ENCODE measurements around the gene MED27.

Gene MED27

DNA sequence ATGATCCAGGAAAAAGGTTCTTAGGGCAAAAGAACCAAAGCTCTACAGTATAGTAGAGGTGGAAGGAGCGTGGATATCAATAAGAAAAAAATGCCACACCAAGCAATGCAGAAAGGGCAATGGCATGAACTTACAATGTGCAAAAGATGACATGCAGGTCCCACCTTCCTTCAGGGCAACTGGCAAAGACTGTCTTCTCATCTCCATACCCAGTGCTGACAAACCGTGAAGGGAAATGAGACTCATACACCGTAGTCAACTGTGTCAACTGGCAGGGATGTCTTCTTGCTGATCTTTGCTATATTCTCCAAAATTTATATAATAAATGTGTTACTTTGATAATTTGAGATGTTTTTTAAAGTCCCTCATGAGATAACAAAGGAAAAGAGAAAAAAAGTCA, 36.0 kb downstream of the MED27 start:
- H3K4me1 Mint-ChIP-seq (ENCODE audit: low read depth): peaks cover 6% of the 10 kb centered on the region
- intact Hi-C loops (cut with micrococcal nuclease): no loop called here
- no peak overlapping the region for H3K4me3 Mint-ChIP-seq
- no peaks in the 10 kb centered on the region for H3K27me3 Mint-ChIP-seq
- peaks cover 10% of the 10 kb centered on the region for H3K36me3 Mint-ChIP-seq (ENCODE audit: low read depth)
- no peaks in the 10 kb centered on the region for H3K9me3 Mint-ChIP-seq
- no peak overlapping the region for H3K27ac Mint-ChIP-seq

DNA sequence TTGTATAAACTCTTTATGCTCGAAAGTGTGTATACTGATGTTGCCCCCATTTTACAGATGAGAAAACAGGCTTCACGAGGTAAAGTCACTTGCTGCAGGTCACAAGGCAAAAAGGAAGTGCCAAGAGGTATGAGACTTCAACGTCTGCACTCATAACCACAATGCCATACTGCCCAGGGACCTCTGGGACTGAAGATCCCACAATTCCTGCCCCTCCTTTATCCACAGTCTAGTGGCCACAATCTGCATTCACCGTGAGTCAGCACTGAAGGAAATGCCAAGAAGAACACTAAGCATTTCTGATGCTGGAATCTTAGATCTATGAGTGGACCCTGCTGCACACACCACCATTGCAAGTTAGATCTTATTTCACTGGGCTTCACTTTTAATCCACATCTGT, 37.3 kb downstream of the MED27 start:
- H3K9me3 Mint-ChIP-seq: no peaks in the 10 kb centered on the region
- H3K4me3 Mint-ChIP-seq: no peak overlapping the region
- H3K4me1 Mint-ChIP-seq (ENCODE audit: low read depth): peaks cover 6% of the 10 kb centered on the region
- H3K27ac Mint-ChIP-seq: no peak overlapping the region
- H3K27me3 Mint-ChIP-seq: no peaks in the 10 kb centered on the region
- intact Hi-C loops (cut with micrococcal nuclease): no loop called here
- peaks cover 8% of the 10 kb centered on the region for H3K36me3 Mint-ChIP-seq (ENCODE audit: low read depth)

GRCh38 chr9:132041798-132042197, 37.9 kb downstream of the MED27 start:
- peaks cover 6% of the 10 kb centered on the region for H3K4me1 Mint-ChIP-seq (ENCODE audit: low read depth)
- peaks cover 8% of the 10 kb centered on the region for H3K36me3 Mint-ChIP-seq (ENCODE audit: low read depth)
- intact Hi-C loops (cut with micrococcal nuclease): no loop called here
- H3K4me3 Mint-ChIP-seq: no peak overlapping the region
- no peaks in the 10 kb centered on the region for H3K9me3 Mint-ChIP-seq
- no peaks in the 10 kb centered on the region for H3K27me3 Mint-ChIP-seq
- H3K27ac Mint-ChIP-seq: no peak overlapping the region

GRCh38 chr9:132040808-132041207, 38.9 kb downstream of the MED27 start:
- peaks cover 8% of the 10 kb centered on the region for H3K36me3 Mint-ChIP-seq (ENCODE audit: low read depth)

DNA sequence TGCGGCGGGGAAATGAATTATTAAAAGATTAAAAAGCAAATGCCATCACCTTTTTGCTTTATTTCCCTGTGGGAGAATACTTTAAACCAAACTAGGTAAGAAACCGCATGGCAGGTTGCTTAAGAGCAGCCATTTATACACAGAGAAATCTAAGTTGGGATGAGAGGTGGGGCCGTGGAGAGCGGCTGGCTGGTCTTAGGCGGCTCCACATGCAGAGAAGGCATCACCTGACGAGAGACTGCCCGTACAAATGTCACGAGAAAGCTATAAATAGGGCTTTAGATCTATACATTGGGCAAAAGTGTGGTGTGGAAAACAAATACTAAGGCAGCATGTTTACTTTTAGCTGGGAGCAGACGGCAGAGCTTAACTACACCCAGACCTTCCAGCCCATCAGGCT, 39.4 kb downstream of the MED27 start:
- Mint-ChIP-seq H3K9me3 (no peaks in the 10 kb centered on the region), H3K27ac (no peak overlapping the region), H3K36me3 (ENCODE audit: low read depth) (peaks cover 8% of the 10 kb centered on the region), H3K4me3 (no peak overlapping the region), H3K27me3 (no peaks in the 10 kb centered on the region), H3K4me1 (ENCODE audit: low read depth) (peaks cover 6% of the 10 kb centered on the region)
- intact Hi-C loops (cut with micrococcal nuclease): no loop called here

More at GRCh38 chr9:132040808-132041207, 38.9 kb downstream of the MED27 start:
- Mint-ChIP-seq H3K4me1 (ENCODE audit: low read depth) (peaks cover 6% of the 10 kb centered on the region), H3K27me3 (no peaks in the 10 kb centered on the region), H3K9me3 (no peaks in the 10 kb centered on the region), H3K27ac (no peak overlapping the region), H3K4me3 (no peak overlapping the region)
- intact Hi-C loops (cut with micrococcal nuclease): no loop called here

- H3K4me1 Mint-ChIP-seq (ENCODE audit: low read depth): peaks cover 6% of the 10 kb centered on the region
- no peak overlapping the region for H3K4me3 Mint-ChIP-seq
- H3K9me3 Mint-ChIP-seq: no peaks in the 10 kb centered on the region
- intact Hi-C loops (cut with micrococcal nuclease): no loop called here
- no peaks in the 10 kb centered on the region for H3K27me3 Mint-ChIP-seq
- H3K36me3 Mint-ChIP-seq (ENCODE audit: low read depth): peaks cover 8% of the 10 kb centered on the region
- no peak overlapping the region for H3K27ac Mint-ChIP-seq
Observed at GRCh38 chr9:132039284-132039683, 40.4 kb downstream of the MED27 start.

GRCh38 chr9:132037458-132037857, 42.2 kb downstream of the MED27 start:
- H3K27me3 Mint-ChIP-seq: no peaks in the 10 kb centered on the region
- H3K4me1 Mint-ChIP-seq (ENCODE audit: low read depth): peaks cover 6% of the 10 kb centered on the region
- H3K4me3 Mint-ChIP-seq: no peak overlapping the region
- peaks cover 8% of the 10 kb centered on the region for H3K36me3 Mint-ChIP-seq (ENCODE audit: low read depth)
- no peak overlapping the region for H3K27ac Mint-ChIP-seq
- no peaks in the 10 kb centered on the region for H3K9me3 Mint-ChIP-seq
- intact Hi-C loops (cut with micrococcal nuclease): no loop called here

DNA sequence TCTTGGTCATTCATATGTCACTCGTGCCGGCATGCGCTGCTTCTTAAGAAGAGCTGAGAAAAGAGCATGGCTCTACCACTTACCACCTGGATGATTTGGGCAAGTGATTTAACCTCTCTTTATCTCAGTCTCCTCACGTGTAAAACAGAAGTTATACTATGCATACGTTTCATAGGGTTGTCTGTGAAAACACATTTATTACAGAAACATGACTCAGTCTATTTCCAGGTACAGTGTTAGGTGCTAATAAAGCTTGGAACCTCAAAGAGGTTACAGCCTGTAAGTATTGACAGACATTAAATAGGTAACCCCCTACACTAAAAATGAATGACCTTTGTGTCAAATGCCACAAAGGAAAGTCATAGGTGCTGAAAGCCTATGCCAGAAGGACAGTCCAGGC, 43.1 kb downstream of the MED27 start:
- Mint-ChIP-seq H3K27me3 (no peaks in the 10 kb centered on the region), H3K9me3 (no peaks in the 10 kb centered on the region), H3K27ac (no peak overlapping the region), H3K4me1 (ENCODE audit: low read depth) (peaks cover 6% of the 10 kb centered on the region), H3K36me3 (ENCODE audit: low read depth) (peaks cover 3% of the 10 kb centered on the region), H3K4me3 (no peak overlapping the region)
- intact Hi-C loops (cut with micrococcal nuclease): no loop called here

DNA sequence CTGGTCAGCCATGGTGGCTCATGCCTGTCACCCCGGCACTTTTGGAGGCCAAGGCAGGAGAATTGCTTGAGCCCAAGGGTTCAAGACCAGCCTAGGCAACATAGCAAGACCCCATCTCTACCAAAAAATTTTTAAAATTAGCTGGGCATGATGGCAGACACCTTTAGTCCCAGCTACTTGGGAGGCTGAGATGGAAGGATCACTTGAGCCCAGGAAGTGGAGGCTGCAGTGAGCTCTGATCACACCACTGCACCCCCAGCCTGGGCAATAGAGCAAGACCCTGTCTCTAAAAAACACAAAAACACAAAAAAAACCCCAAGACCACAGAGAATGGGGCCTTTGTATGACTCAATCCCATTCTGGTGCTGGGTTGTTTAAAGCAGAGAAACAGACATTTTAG, 44.0 kb downstream of the MED27 start:
- peaks cover under 1% of the 10 kb centered on the region for H3K4me1 Mint-ChIP-seq (ENCODE audit: low read depth)
- H3K27me3 Mint-ChIP-seq: no peaks in the 10 kb centered on the region
- H3K4me3 Mint-ChIP-seq: no peak overlapping the region
- H3K27ac Mint-ChIP-seq: no peak overlapping the region
- intact Hi-C loops (cut with micrococcal nuclease): no loop called here
- no peaks in the 10 kb centered on the region for H3K36me3 Mint-ChIP-seq (ENCODE audit: low read depth)
- H3K9me3 Mint-ChIP-seq: no peaks in the 10 kb centered on the region

DNA sequence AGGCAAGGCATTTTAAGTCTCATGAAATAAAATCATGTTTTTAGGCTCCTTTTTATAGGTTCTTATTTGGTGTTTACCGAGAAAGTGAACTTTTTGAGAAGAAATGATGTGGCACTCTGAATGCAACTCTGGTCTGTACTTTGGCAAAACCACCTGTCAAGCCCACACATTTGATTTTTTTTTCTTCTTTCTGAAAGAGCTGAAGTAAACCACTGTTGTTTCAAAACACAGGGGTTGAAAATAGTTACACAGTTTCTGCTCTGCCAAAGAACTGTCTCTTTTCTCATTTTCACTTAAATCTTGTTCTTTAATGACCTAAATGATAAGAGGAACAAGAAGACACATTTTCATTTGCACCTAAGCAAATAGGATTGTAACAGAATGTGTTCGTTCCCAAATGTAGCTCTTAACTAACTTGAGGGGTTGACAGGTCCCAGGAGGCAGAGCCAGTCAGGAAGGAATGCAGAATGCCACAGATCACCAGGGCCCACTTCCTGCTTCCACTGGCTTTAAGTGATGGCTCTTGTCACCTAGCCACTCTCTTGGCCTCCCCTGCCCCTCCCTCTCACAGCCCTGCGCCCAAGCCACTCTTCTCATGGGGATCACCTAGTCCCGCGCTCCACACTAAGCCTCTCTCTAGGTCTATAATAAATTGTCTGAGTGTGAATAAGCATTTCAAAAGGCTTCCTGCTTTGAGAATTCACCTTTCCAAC, 47.3 kb downstream of the MED27 start:
- Mint-ChIP-seq H3K27me3 (no peaks in the 10 kb centered on the region), H3K4me1 (ENCODE audit: low read depth) (peaks cover 6% of the 10 kb centered on the region), H3K27ac (no peak overlapping the region), H3K36me3 (ENCODE audit: low read depth) (no peaks in the 10 kb centered on the region), H3K4me3 (no peak overlapping the region), H3K9me3 (no peaks in the 10 kb centered on the region)
- intact Hi-C loops (cut with micrococcal nuclease): no loop called here

DNA sequence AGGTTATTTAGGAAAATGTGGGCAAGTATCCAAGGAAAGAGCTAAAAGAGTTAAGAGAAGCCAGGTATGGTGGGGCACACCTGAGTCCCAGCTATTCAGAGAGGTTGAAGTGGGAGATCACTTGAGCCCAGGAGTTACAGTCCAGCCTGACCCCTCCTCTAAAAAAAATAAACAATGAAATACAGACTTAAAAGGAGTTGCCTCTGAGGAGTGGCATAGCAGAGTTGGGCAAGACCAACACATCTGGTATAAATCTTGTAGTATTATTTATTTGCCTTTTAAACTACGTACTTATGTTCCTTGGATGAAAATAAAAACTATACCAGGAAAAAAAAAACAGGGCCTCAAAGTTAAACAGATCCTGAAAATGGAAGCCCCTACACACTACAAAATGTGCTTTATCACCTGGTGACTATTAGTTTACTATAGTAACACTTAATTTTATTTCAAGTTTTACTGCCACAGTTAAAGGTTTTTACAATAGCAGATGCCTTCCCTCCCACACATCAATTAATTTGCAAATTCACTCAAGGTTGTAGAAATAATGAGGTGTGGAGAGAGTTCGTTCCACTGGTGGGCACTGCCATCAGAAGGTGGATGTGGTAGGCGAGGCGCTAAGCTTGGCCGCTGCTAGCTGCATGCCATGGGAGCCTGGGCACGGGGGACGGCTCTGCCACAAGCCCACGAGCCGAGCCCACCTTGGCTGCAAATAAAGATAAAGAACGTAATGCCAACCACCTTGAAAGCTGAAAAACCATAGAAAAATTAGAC, 48.0 kb downstream of the MED27 start:
- H3K4me3 Mint-ChIP-seq: no peak overlapping the region

DNA sequence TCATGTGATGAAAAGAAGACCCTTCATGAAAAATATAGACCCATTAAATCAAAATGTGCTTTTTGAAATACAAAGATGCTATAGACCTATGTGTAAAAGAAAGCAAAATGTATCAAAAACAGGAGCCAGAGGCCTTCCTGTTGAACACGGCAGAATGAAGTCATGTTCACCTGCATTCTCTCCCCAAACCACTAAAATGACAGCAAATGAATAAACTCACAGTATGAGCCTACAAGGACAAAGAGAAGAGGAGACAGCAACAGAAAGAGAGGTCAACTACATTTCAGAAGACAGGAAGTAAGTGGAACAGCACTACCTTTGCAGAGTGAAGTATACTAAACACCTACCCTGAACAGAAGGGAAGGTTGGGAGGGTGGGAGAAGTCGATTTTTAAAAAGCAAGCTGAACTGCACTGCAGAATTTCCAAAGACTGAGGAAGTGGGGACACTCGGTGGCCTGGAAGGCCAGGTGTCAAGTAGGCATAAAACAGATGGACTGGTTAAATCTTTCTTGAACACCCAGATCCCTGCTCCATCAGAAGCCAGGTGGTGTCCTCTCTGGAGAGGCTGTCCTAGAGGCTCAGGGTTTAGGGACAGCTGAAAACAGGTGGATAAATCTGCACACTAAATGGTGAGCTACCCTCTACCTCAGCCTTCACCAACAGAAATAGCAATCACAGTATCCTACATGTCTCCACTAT, 48.9 kb downstream of the MED27 start:
- no peak overlapping the region for H3K27ac Mint-ChIP-seq
- peaks cover 4% of the 10 kb centered on the region for H3K36me3 Mint-ChIP-seq (ENCODE audit: low read depth)
- intact Hi-C loops (cut with micrococcal nuclease): no loop called here
- H3K9me3 Mint-ChIP-seq: no peaks in the 10 kb centered on the region
- H3K4me1 Mint-ChIP-seq (ENCODE audit: low read depth): peaks cover 6% of the 10 kb centered on the region
- H3K27me3 Mint-ChIP-seq: no peaks in the 10 kb centered on the region
- H3K4me3 Mint-ChIP-seq: no peak overlapping the region

More for the DNA sequence above, 48.0 kb downstream of the MED27 start:
- H3K4me1 Mint-ChIP-seq (ENCODE audit: low read depth): peaks cover 6% of the 10 kb centered on the region
- intact Hi-C loops (cut with micrococcal nuclease): no loop called here
- H3K36me3 Mint-ChIP-seq (ENCODE audit: low read depth): no peaks in the 10 kb centered on the region
- H3K27ac Mint-ChIP-seq: no peak overlapping the region
- H3K9me3 Mint-ChIP-seq: no peaks in the 10 kb centered on the region
- H3K27me3 Mint-ChIP-seq: no peaks in the 10 kb centered on the region

DNA sequence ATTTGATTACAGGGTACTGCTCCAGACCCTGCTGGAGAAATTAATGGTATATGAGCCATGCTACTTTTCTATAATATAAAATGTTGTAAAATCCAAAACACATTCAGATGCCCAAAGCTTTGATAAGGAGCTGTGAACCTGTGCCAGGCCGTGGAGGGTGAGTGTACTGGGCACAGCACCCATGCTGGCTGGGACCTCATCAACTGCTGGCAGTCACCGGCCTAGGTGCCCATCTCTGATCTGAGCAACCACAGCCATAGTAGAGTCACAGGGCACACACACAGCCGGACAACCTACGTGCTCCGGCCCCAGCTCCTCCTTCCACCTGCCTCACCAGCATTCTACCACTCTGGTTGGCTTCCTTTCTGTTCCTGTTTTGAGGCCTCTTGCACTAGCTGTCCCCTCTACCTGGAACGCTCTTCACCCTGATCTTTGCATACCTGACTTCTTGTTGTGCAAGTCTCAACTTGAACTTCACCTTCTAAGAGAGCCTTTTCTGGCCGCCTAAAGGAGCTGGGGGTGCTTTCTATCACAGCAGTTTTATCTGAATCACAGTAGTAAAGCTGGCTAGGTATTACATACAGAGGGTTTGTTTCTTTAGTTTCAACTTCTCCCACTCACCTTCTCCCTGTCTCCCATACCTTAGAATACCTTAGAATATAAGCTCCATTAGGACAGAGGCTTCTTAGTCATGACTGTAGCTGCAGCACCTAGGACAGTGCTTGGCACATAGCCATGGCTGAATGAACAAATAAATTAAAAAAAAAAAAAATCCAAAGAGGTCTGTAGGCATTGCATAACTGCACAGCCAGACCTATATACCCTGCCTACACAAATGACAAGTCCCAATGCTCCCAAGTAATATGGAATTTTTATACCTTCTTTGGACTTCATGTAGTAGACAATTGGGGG, 51.7 kb downstream of the MED27 start:
- Mint-ChIP-seq H3K4me3 (no peak overlapping the region), H3K36me3 (ENCODE audit: low read depth) (peaks cover 5% of the 10 kb centered on the region), H3K4me1 (ENCODE audit: low read depth) (peaks cover 10% of the 10 kb centered on the region), H3K27ac (no peak overlapping the region), H3K9me3 (no peaks in the 10 kb centered on the region), H3K27me3 (no peaks in the 10 kb centered on the region)
- intact Hi-C loops (cut with micrococcal nuclease): no loop called here

Data from dendritic cell treated with granulocyte-macrophage colony-stimulating factor and Interleukin-4, amounts not matched to agents 40 ng/mL and 50 ng/mL, for 4 days (primary cell).